ENCODE data around the gene RPS10. TPM values are rescaled to one million over a fixed set of nuclear protein-coding genes. Genes with fewer than 3 reads are reported as not detected.

RPS10 gene
- total and polyA plus RNA-seq, 7 experiments from 2014 or later: 1,466 to 3,151 (median 2,306) TPM

GRCh38 chr6:34396518-34396917 is 29.4 kb downstream of the RPS10 start:
- no peak overlapping the region for H3K4me3 Mint-ChIP-seq
- Histone ChIP-seq H3K9me3 (ENCODE audit: control insufficient read depth in 2 of 3, low read length in 3 of 3) (no peaks in the 10 kb centered on the region), H3K36me3 (ENCODE audit: control insufficient read depth in 2 of 3, insufficient read depth in 3 of 3, low read length in 3 of 3) (no peaks in the 10 kb centered on the region), H3K4me3 (ENCODE audit: low read length) (no peak overlapping the region), H3K4me1 (ENCODE audit: control insufficient read depth in 2 of 2, insufficient read depth in 2 of 2, low read length in 2 of 2) (peaks cover 4 to 6% of the 10 kb centered on the region in 2 donors), H3K27ac (ENCODE audit: low read depth, low read length) (no peak overlapping the region), H3K27me3 (ENCODE audit: control insufficient read depth in 2 of 2, insufficient read depth in 2 of 2, low read length in 2 of 2) (no peaks in the 10 kb centered on the region)
- CTCF ChIA-PET: interaction anchor here (1.4 kb wide), 1 partner anchor 19 kb away, joined by 3 read pairs; no protein-coding TSS in a partner anchor
- peaks cover 0 to 4% (median 0%) of the 10 kb centered on the region in 11 donors for H3K9me3 Mint-ChIP-seq
- peaks cover 0 to 4% (median 0%) of the 10 kb centered on the region in 5 donors for H3K36me3 Mint-ChIP-seq
- H3K27ac Mint-ChIP-seq: no peak overlapping the region
- intact Hi-C loops (cut with micrococcal nuclease): no loop called here
- DNase-seq: no peak
- peaks cover 0 to 2% (median 0%) of the 10 kb centered on the region in 5 donors for H3K27me3 Mint-ChIP-seq
- peaks cover 0 to 16% (median 14%) of the 10 kb centered on the region in 7 donors for H3K4me1 Mint-ChIP-seq
- no peak for ATAC-seq
- POLR2A ChIA-PET: interaction anchor here (0.8 to 1.5 kb wide), 3 partner anchors 14 to 160 kb away, joined by 3 to 4 read pairs (median 4); partner anchors contain the start of gene HMGA1

GRCh38 chr6:34393966-34394305 is 31.9 kb downstream of the RPS10 start:
- intact Hi-C loops (cut with micrococcal nuclease): loop anchor here (2.0 to 5.0 kb wide), 10 partner anchors 21 to 1728 kb away; partner anchors contain the start of genes SMIM29 (in 2 of the 2), HMGA1 (in 1 of the 2), MAPK14 (in 1 of the 2) and RPS10 (in 1 of the 2)
- DNase-seq (no peak), ATAC-seq (no peak)
- Mint-ChIP-seq H3K36me3 (peaks cover 0 to 4% (median 0%) of the 10 kb centered on the region in 5 donors), H3K9me3 (peaks cover 0 to 4% (median 0%) of the 10 kb centered on the region in 11 donors), H3K27me3 (peaks cover 0 to 2% (median 0%) of the 10 kb centered on the region in 5 donors), H3K27ac (peak overlapping the region in 7 of 9 donors; percentile 38 to 89 (median 73)), H3K4me1 (peaks cover 0 to 21% (median 18%) of the 10 kb centered on the region in 7 donors), H3K4me3 (peak overlapping the region in 4 of 10 donors; percentile 79 to 98 (median 82))
- POLR2A ChIA-PET: interaction anchor here (3.0 kb wide), 1 partner anchor 157 kb away, joined by 12 read pairs; the partner anchor contains the start of gene HMGA1
- CTCF ChIA-PET: interaction anchor here (0.7 kb wide), 1 partner anchor 11 kb away, joined by 3 read pairs; no protein-coding TSS in a partner anchor
- Histone ChIP-seq H3K36me3 (ENCODE audit: control insufficient read depth in 2 of 3, insufficient read depth in 3 of 3, low read length in 3 of 3) (no peaks in the 10 kb centered on the region), H3K9me3 (ENCODE audit: control insufficient read depth in 2 of 3, low read length in 3 of 3) (no peaks in the 10 kb centered on the region), H3K27me3 (ENCODE audit: control insufficient read depth in 2 of 2, insufficient read depth in 2 of 2, low read length in 2 of 2) (no peaks in the 10 kb centered on the region), H3K4me1 (ENCODE audit: control insufficient read depth in 2 of 2, insufficient read depth in 2 of 2, low read length in 2 of 2) (peaks cover 11 to 16% of the 10 kb centered on the region in 2 donors), H3K4me3 (ENCODE audit: low read length) (no peak overlapping the region), H3K27ac (ENCODE audit: low read depth, low read length) (no peak overlapping the region)

DNA sequence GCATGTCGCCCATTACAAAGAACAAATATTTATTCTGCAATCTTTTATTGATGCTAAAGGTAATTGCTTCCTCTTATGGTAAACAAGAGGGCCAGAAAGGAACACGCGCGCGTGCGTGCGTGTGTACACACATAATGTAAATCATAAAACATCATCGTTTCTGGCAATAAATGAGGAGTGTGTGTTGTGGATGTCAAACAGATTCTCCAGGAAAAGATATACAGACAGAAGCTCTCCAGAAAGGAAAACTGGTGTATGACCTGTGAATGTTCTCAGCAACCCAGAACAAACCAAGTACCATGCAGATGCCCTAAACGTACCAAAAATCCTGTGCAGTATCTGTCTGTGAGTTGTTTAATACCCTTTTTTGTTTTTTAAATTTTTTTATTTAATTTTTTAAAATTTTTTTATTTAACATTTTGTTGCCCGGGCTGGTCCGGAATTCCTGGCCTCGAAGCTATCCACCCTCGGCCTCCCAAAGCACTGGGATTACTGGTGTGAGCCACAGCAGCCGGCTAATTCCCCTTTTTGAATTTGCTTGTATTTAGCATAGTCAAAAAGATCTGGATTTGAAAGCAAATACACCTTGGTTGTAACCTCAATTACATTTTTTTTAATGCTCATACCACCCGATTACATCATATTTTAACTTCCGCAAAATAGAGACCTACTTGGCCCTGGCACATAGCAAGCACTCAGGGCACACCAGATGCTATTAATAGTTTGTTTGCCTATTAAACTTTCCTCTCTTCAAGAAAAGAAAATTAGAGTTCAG is 32.5 kb downstream of the RPS10 start:
- Histone ChIP-seq H3K9me3 (ENCODE audit: control insufficient read depth in 2 of 3, low read length in 3 of 3) (no peaks in the 10 kb centered on the region), H3K27ac (ENCODE audit: low read depth, low read length) (peak overlapping the region; percentile 85), H3K4me1 (ENCODE audit: control insufficient read depth in 2 of 2, insufficient read depth in 2 of 2, low read length in 2 of 2) (peaks cover 11 to 16% of the 10 kb centered on the region in 2 donors), H3K27me3 (ENCODE audit: control insufficient read depth in 2 of 2, insufficient read depth in 2 of 2, low read length in 2 of 2) (no peaks in the 10 kb centered on the region), H3K36me3 (ENCODE audit: control insufficient read depth in 2 of 3, insufficient read depth in 3 of 3, low read length in 3 of 3) (no peaks in the 10 kb centered on the region), H3K4me3 (ENCODE audit: low read length) (peak overlapping the region; percentile 92)
- peaks cover 0 to 4% (median 0%) of the 10 kb centered on the region in 5 donors for H3K36me3 Mint-ChIP-seq
- CTCF ChIA-PET: interaction anchor here (0.7 to 1.2 kb wide), 3 partner anchors 11 to 144 kb away, joined by 3 to 6 read pairs (median 3); no protein-coding TSS in a partner anchor
- DNase-seq: no peak
- H3K27ac Mint-ChIP-seq: peak overlapping the region in 8 of 9 donors; percentile 89 to 95 (median 92)
- H3K9me3 Mint-ChIP-seq: peaks cover 0 to 4% (median 0%) of the 10 kb centered on the region in 11 donors
- peaks cover 0 to 2% (median 0%) of the 10 kb centered on the region in 5 donors for H3K27me3 Mint-ChIP-seq
- ATAC-seq: no peak
- peaks cover 0 to 26% (median 23%) of the 10 kb centered on the region in 7 donors for H3K4me1 Mint-ChIP-seq
- POLR2A ChIA-PET: interaction anchor here (1.3 to 3.5 kb wide), 3 partner anchors 144 to 198 kb away, joined by 4 to 19 read pairs (median 12); partner anchors contain the start of genes HMGA1 and SMIM29
- intact Hi-C loops (cut with micrococcal nuclease): loop anchor here (2.0 to 5.0 kb wide), 10 partner anchors 21 to 1729 kb away; partner anchors contain the start of genes SMIM29 (in 2 of the 2), HMGA1 (in 1 of the 2), MAPK14 (in 1 of the 2) and RPS10 (in 1 of the 2)
- peak overlapping the region in 4 of 10 donors; percentile 79 to 99 (median 98) for H3K4me3 Mint-ChIP-seq

DNA sequence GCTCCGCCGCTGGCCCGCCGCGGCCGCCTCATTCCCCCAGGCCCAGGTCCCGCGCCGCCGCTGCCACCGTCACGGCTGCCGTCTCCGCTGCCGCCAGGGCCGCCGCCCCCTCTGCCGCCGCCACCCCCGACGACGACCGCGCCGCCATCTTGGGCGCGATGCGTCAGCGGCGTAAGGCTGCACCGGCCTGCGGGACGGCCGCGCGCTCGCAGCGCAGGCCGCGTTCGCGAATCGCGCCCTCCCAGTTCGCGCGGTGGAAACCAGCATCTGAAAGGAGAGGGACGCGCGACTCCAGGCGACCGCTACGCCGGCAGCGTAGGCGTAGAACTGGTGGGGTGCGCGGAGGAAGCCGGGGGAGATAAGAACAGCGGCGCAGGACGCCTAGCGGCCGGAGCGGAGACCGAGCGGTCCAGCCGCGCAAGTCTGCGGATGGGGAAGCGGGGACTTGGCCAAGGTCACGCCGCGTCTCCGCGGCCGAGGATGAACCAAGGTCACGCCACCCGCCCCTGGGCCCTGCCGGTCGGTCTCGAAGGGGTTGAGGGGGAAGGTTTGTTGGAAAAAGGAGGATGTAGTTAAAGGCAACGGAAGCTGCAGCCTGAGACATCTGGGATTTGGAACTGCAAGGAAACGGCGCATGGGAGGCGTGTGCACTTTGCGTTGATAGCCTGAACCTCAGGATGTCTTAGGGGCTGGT is 33.2 kb downstream of the RPS10 start, which contains the start of gene NUDT3:
Gene NUDT3, minus strand, starts transcription at position 173 of the 694 bp plus-strand sequence. CDS start 307 bp downstream, outside the sequence.
- Mint-ChIP-seq H3K27me3 (peaks cover 0 to 2% (median 0%) of the 10 kb centered on the region in 5 donors), H3K4me1 (peaks cover 0 to 28% (median 23%) of the 10 kb centered on the region in 7 donors), H3K4me3 (peak within 1 kb of the TSS in 4 of 10 donors; percentile 79 to 99 (median 98)), H3K9me3 (peaks cover 0 to 4% (median 0%) of the 10 kb centered on the region in 11 donors), H3K27ac (peak within 1 kb of the TSS in 8 of 9 donors; percentile 89 to 95 (median 92)), H3K36me3 (peaks cover 0 to 4% (median 0%) of the 10 kb centered on the region in 5 donors)
- Histone ChIP-seq H3K27ac (ENCODE audit: low read depth, low read length) (peak within 1 kb of the TSS; percentile 85), H3K4me1 (ENCODE audit: control insufficient read depth in 2 of 2, insufficient read depth in 2 of 2, low read length in 2 of 2) (peaks cover 11 to 16% of the 10 kb centered on the region in 2 donors), H3K4me3 (ENCODE audit: low read length) (peak within 1 kb of the TSS; percentile 92), H3K36me3 (ENCODE audit: control insufficient read depth in 2 of 3, insufficient read depth in 3 of 3, low read length in 3 of 3) (no peaks in the 10 kb centered on the region), H3K9me3 (ENCODE audit: control insufficient read depth in 2 of 3, low read length in 3 of 3) (no peaks in the 10 kb centered on the region), H3K27me3 (ENCODE audit: control insufficient read depth in 2 of 2, insufficient read depth in 2 of 2, low read length in 2 of 2) (no peaks in the 10 kb centered on the region)
- intact Hi-C loops (cut with micrococcal nuclease): loop anchor here (2.0 to 5.0 kb wide), 10 partner anchors 22 to 1730 kb away; partner anchors contain the start of genes SMIM29 (in 2 of the 2), HMGA1 (in 1 of the 2), MAPK14 (in 1 of the 2) and RPS10 (in 1 of the 2)
- CTCF ChIA-PET: interaction anchor here (0.5 to 1.2 kb wide), 4 partner anchors 22 to 210 kb away, joined by 3 to 6 read pairs (median 4); no protein-coding TSS in a partner anchor
- peak; percentile 93 for ATAC-seq
- POLR2A ChIA-PET: interaction anchor here (0.7 to 3.5 kb wide), 4 partner anchors 122 to 197 kb away, joined by 3 to 19 read pairs (median 8); partner anchors contain the start of genes HMGA1 and SMIM29
- peak; percentile 88 to 98 (median 93) for DNase-seq

GRCh38 chr6:34391786-34392496 is 33.9 kb downstream of the RPS10 start:
- POLR2A ChIA-PET: interaction anchor here (0.7 to 3.5 kb wide), 4 partner anchors 121 to 196 kb away, joined by 3 to 19 read pairs (median 8); partner anchors contain the start of genes HMGA1 and SMIM29
- intact Hi-C loops (cut with micrococcal nuclease): loop anchor here (1.0 to 5.0 kb wide), 12 partner anchors 23 to 1730 kb away; partner anchors contain the start of genes HMGA1 (in 2 of the 2), SMIM29 (in 2 of the 2), MAPK14 (in 1 of the 2) and RPS10 (in 1 of the 2)
- Histone ChIP-seq H3K36me3 (ENCODE audit: control insufficient read depth in 2 of 3, insufficient read depth in 3 of 3, low read length in 3 of 3) (no peaks in the 10 kb centered on the region), H3K27me3 (ENCODE audit: control insufficient read depth in 2 of 2, insufficient read depth in 2 of 2, low read length in 2 of 2) (no peaks in the 10 kb centered on the region), H3K4me1 (ENCODE audit: control insufficient read depth in 2 of 2, insufficient read depth in 2 of 2, low read length in 2 of 2) (peaks cover 11 to 16% of the 10 kb centered on the region in 2 donors), H3K4me3 (ENCODE audit: low read length) (peak overlapping the region; percentile 92), H3K9me3 (ENCODE audit: control insufficient read depth in 2 of 3, low read length in 3 of 3) (no peaks in the 10 kb centered on the region), H3K27ac (ENCODE audit: low read depth, low read length) (peak overlapping the region; percentile 85)
- Mint-ChIP-seq H3K36me3 (peaks cover 0 to 4% (median 0%) of the 10 kb centered on the region in 5 donors), H3K4me1 (peaks cover 0 to 32% (median 26%) of the 10 kb centered on the region in 7 donors), H3K4me3 (no peak overlapping the region), H3K27ac (peak overlapping the region in 1 of 9 donors; percentile 89), H3K9me3 (peaks cover 0 to 4% (median 0%) of the 10 kb centered on the region in 11 donors), H3K27me3 (peaks cover 0 to 2% (median 0%) of the 10 kb centered on the region in 5 donors)
- peak in 8 of 9 donors; percentile 38 to 63 (median 49) for DNase-seq
- CTCF ChIA-PET: interaction anchor here (0.5 to 1.0 kb wide), 2 partner anchors 36 to 209 kb away, joined by 3 to 4 read pairs; no protein-coding TSS in a partner anchor
- ATAC-seq: peak; percentile 6

Data from naive thymus-derived CD4-positive, alpha-beta T cell (primary cell).